Effector CD8-positive, alpha-beta T cell (primary cell): ENCODE measurements around the gene IL20.

ENCODE experiments used
- DNase-seq: peaks from one replicate; lab custom pipeline; 2025; lab: John Stamatoyannopoulos, UW

The IL20 gene

DNA sequence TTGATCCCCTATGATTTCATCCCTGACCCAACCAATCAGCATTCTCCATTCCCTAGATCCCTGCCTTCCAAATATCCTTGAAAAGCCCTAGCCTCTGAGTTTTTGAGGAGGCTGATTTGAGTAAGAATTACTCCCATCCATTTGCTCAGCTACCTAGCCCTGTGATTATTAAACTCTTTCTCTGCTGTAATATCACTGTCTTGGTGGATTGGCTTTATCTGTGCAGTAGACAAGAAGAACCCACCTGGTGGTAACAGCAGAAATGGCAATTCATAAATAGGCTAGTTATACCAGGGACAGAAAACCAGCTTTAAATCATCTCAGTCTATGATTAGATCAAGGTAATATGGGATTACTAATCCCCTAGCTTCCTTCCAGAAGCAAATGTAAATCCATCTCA lies 13.0 kb downstream of the IL20 start:
- DNase-seq, result no peak

- no peak for DNase-seq
Measured at GRCh38 chr1:206880314-206880713, 14.9 kb downstream of the IL20 start.

GRCh38 chr1:206882555-206882954 lies 17.1 kb downstream of the IL20 start:
- no peak for DNase-seq

DNA sequence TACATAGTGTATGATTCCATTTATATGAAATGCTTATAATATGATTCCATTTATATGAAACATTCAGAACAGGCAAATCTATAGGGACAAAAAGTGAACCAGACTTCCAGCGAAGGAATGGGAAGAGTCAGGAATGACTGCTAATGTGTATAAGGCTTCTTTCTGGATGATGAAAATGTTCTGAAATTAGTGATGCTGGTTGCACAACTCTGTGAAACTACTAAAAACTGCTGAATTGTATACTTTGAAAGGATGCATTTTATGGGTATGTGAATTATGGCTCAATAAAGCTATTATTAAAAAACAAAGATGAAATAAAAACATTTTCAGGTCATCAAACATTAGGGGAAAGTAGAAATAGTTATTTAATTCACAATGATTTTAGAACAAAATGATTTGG lies 17.7 kb downstream of the IL20 start:
- DNase-seq, result no peak

DNA sequence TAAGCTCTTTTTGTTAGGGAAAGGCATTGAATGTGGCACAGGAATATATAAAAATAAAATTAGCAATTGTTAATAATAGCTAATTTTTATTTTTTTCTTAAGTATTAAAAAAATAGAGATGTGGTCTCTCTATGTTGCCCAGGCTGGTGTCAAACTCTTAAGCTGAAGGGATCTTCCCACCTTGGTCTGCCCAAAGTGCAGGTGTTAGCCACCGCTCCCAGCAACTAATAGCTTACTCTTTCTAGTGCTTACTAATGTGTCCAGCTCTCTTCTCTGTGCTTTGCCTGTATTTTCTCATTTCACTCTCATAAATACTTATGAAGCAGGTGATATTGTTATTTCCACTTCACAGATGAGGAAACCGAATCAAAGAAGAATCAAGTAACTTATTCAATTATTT lies 18.5 kb downstream of the IL20 start:
- no peak for DNase-seq

- DNase-seq, result no peak
Measured at GRCh38 chr1:206885341-206886060, 20.1 kb downstream of the IL20 start.

DNA sequence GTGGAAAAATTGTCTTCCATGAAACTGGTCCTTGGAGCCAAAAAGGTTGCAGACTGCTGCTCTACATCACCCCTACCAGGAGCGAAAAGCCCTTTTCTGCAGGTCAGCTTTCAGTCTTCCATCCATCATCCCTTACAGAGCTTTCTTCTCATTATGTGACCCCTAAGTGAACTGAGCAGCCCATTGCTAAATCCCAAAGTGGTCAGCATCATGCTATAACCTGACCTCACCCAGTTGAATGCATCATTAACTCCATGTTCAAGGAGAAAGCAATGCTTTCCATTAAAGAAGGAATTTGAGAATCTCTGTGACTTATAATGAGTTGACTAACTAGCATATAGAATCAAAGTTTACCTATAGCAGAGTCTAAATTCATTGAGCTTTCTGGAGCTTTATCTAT lies 21.4 kb downstream of the IL20 start:
- no peak for DNase-seq

DNA sequence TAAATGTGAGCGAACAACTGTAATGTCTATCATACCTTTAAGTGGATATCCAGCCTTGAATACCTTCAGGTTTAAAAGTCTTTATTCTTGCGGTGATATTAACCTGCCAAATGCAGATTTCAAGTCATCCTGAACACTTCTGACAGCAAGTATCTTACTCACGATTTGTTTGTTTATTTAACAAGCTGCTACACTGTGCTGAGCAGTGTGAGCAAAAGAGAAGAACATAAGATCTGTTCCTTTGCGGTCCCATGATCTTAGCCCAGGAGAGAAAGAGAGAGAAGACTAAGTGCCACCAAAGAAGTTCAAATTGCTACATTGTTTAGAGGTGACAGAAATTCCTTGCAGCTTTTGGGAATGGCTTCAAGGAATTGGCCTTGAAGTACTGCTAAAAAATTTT lies 22.3 kb downstream of the IL20 start:
- no peak for DNase-seq

- no peak for DNase-seq
Measured at GRCh38 chr1:206890125-206891060, 25.0 kb downstream of the IL20 start.

GRCh38 chr1:206891412-206891811 lies 26.0 kb downstream of the IL20 start:
- DNase-seq, result no peak

GRCh38 chr1:206892351-206892984 lies 27.0 kb downstream of the IL20 start:
- DNase-seq, result no peak

GRCh38 chr1:206893380-206893779 lies 28.0 kb downstream of the IL20 start:
- DNase-seq, result no peak

DNA sequence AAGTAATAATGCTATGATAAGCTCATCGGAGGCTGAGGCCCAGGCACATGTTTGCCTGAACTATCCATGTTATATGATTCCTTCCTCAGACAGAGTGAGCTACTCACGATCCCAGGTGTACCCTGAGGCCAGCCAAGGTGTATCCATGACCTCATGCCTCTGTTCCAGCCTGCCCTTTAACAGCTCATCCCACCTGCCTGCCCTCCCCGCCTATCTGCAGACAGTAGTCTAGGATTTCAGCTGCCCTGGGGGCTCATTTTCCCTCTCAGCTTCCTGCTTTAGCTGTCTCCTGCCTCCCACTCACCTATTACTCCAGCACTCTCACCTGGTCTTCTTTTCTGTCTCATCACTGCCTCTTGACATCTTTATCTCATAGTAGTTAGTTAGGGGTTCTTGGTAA lies 29.9 kb downstream of the IL20 start:
- no peak for DNase-seq

DNA sequence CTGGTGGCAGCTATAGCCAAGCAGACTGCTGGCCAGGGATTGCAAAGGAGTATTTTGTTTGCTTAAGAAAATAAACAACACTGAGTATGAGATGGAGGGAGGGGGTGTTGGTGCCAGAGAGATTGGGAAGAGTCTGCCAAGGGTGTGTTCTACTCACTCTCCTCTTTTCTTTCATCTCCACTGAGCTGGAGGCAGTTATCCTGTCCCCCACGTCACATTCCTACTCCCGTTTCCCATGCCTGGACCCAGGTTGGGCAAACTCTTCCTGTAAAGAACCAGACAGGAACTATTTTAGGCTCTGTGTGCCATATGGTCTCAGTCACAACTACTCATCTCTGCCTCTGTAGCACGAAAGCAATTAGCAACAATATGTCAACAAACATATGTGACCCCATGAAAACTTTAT lies 30.4 kb downstream of the IL20 start:
- DNase-seq, result no peak

- no peak for DNase-seq
Measured at GRCh38 chr1:206896261-206896660, 30.8 kb downstream of the IL20 start.

GRCh38 chr1:206897175-206897574 lies 31.8 kb downstream of the IL20 start, which contains the start of gene IL24:
IL24 (plus strand) TSS chr1:206897443; CDS start chr1:206897833, 390 bp downstream.
- no peak for DNase-seq

GRCh38 chr1:206898089-206898914 lies 32.9 kb downstream of the IL20 start:
- no peak for DNase-seq

- DNase-seq, result no peak
Measured at GRCh38 chr1:206898915-206899431, 33.5 kb downstream of the IL20 start.

DNA sequence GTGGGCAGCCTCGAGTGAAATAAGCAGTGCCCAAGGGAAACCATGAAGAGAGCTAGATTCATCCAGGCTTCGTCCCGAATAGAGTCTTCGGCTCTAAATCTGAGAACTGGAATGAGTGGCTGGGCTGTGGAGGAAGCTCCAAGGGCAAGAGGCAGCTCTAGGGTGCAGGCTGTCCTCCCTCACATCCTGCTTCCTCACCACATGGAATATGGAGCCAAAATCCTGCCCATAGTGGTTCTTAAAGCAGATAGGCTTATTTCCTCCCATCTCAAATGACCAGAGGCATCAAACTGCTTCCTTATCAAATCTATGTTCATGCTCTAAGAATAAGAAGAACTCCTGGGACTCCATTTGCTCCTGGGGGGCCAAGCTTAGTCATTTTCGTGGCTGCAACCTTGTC lies 34.3 kb downstream of the IL20 start:
- DNase-seq, result no peak

- DNase-seq, result no peak
Measured at GRCh38 chr1:206900149-206900548, 34.7 kb downstream of the IL20 start.

DNA sequence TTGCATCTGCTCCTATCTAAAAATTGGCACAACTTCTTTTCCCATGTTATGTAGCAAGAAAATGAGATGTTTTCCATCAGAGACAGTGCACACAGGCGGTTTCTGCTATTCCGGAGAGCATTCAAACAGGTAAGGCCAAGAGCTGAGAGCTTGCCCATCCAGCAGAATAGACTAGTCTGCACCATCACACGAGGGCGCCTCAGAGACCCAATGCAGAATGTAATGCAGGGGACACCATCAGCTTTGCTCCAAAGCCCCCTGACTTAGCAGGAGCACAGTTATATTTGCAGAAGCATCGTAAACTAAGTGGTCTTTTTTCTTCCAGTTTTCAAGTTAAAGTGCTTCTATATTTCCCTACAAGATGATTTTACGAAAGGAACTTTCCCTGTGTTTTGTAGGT lies 36.5 kb downstream of the IL20 start:
- DNase-seq, result no peak
